NOMO-1 treated with DMSO at 0.1 percent for 48 hours (cell line): ENCODE results near the gene SCAF1.
"Not testable (repeated sequence)": the region's sequence is repeated elsewhere in the genome, so short reads cannot be mapped to it uniquely, and the experiment has no call there.

Experiments
- DNase-seq: peaks from one replicate; lab custom pipeline; 2025; ENCODE audit not compliant: unreplicated experiment; lab: John Stamatoyannopoulos, UW

SCAF1 gene

GRCh38 chr19:49613374-49613773, 28.6 kb upstream of the SCAF1 start:
- no peak for DNase-seq

- no peak for DNase-seq
Observed at GRCh38 chr19:49614096-49614833, 27.7 kb upstream of the SCAF1 start.

GRCh38 chr19:49615861-49616260, 26.1 kb upstream of the SCAF1 start:
- no peak for DNase-seq

- no peak for DNase-seq
Observed at GRCh38 chr19:49616532-49616931, 25.5 kb upstream of the SCAF1 start.

- DNase-seq: no peak
Observed at GRCh38 chr19:49616945-49617344, 25.1 kb upstream of the SCAF1 start.

- DNase-seq: not testable (repeated sequence)
Observed at GRCh38 chr19:49617860-49618259, 24.1 kb upstream of the SCAF1 start.

GRCh38 chr19:49624967-49625910, 16.8 kb upstream of the SCAF1 start:
- no peak for DNase-seq

GRCh38 chr19:49626226-49626625, 15.8 kb upstream of the SCAF1 start:
- no peak for DNase-seq

GRCh38 chr19:49629659-49630058, 12.3 kb upstream of the SCAF1 start:
- DNase-seq: no peak

GRCh38 chr19:49631014-49631588, 10.9 kb upstream of the SCAF1 start:
- no peak for DNase-seq

- no peak for DNase-seq
Observed at GRCh38 chr19:49631610-49632192, 10.3 kb upstream of the SCAF1 start.

GRCh38 chr19:49632576-49632975, 9.4 kb upstream of the SCAF1 start:
- no peak for DNase-seq

GRCh38 chr19:49633273-49633672, 8.7 kb upstream of the SCAF1 start:
- DNase-seq: not testable (repeated sequence)

- DNase-seq: no peak
Observed at GRCh38 chr19:49635530-49636232, 6.3 kb upstream of the SCAF1 start.

GRCh38 chr19:49636233-49636932, 5.6 kb upstream of the SCAF1 start:
- no peak for DNase-seq

- no peak for DNase-seq
Observed at GRCh38 chr19:49637821-49638738, 3.9 kb upstream of the SCAF1 start.

- DNase-seq: no peak
Observed at GRCh38 chr19:49639401-49640112, 2.5 kb upstream of the SCAF1 start.

GRCh38 chr19:49640113-49640898, 1.7 kb upstream of the SCAF1 start, which contains the start of gene RRAS:
Gene RRAS (minus strand): TSS chr19:49640143. CDS start chr19:49640098, 45 bp downstream.
- DNase-seq: peak; percentile 100
